Islet of Langerhans (tissue), 1 donor: ENCODE data around the gene OR56A5.
"Not testable (repeated sequence)": the region's sequence is repeated elsewhere in the genome, so short reads cannot be mapped to it uniquely, and the experiment has no call there.

Experiments used
- FAIRE-seq: peaks from one replicate; lab custom pipeline; 2011; peaks lifted over from hg19 to GRCh38; lab: Jason Lieb, UNC

OR56A5 gene

GRCh38 chr11:5968394-5968793 is at the start of gene OR56A5:
Gene OR56A5, minus strand, starts transcription at chr11:5968494. Its CDS starts 0 bp downstream, at chr11:5968494.
- no peak for FAIRE-seq

GRCh38 chr11:6013042-6013441 is 44.7 kb upstream of the OR56A5 start:
- FAIRE-seq = no peak

GRCh38 chr11:6012035-6012668 is 43.9 kb upstream of the OR56A5 start:
- FAIRE-seq = no peak

GRCh38 chr11:6006846-6007245 is 38.6 kb upstream of the OR56A5 start, which contains the start of gene OR56A4:
Gene OR56A4, minus strand, starts transcription at chr11:6006946. Its CDS starts 3,954 bp downstream, at chr11:6002992.
- FAIRE-seq = no peak

GRCh38 chr11:6006395-6006794 is 38.1 kb upstream of the OR56A5 start:
- no peak for FAIRE-seq

- no peak for FAIRE-seq
Measured at GRCh38 chr11:6002202-6002699, 34.0 kb upstream of the OR56A5 start.

GRCh38 chr11:5994791-5995190 is 26.5 kb upstream of the OR56A5 start:
- FAIRE-seq = no peak

- no peak for FAIRE-seq
Measured at GRCh38 chr11:5992604-5993251, 24.4 kb upstream of the OR56A5 start.

GRCh38 chr11:5992150-5992549 is 23.9 kb upstream of the OR56A5 start:
- no peak for FAIRE-seq

- FAIRE-seq = no peak
Measured at GRCh38 chr11:5989203-5989602, 20.9 kb upstream of the OR56A5 start.

GRCh38 chr11:5986885-5987284 is 18.6 kb upstream of the OR56A5 start, which contains the start of gene OR52L1:
Gene OR52L1, minus strand, starts transcription at chr11:5986985. Its CDS starts 55 bp downstream, at chr11:5986930.
- FAIRE-seq = no peak

GRCh38 chr11:5983443-5983842 is 15.1 kb upstream of the OR56A5 start:
- no peak for FAIRE-seq

- FAIRE-seq = no peak
Measured at GRCh38 chr11:5973530-5973929, 5.2 kb upstream of the OR56A5 start.

- no peak for FAIRE-seq
Measured at GRCh38 chr11:5967708-5968107, 586 bp downstream of the OR56A5 start.

GRCh38 chr11:5966958-5967357 is 1.3 kb downstream of the OR56A5 start:
- no peak for FAIRE-seq

- not testable (repeated sequence) for FAIRE-seq
Measured at GRCh38 chr11:5960704-5961320, 7.5 kb downstream of the OR56A5 start.

- FAIRE-seq = no peak
Measured at GRCh38 chr11:5955586-5955985, 12.7 kb downstream of the OR56A5 start.

- no peak for FAIRE-seq
Measured at GRCh38 chr11:5941951-5942350, 26.3 kb downstream of the OR56A5 start, which contains the start of gene OR56A3. Gene OR56A3, plus strand, starts transcription at chr11:5942251. Its CDS starts 5,096 bp downstream, at chr11:5947347.

- FAIRE-seq = no peak
Measured at GRCh38 chr11:5940748-5941147, 27.5 kb downstream of the OR56A5 start.

- no peak for FAIRE-seq
Measured at GRCh38 chr11:5938603-5938965, 29.7 kb downstream of the OR56A5 start.

GRCh38 chr11:5937868-5938602 is 30.3 kb downstream of the OR56A5 start:
- FAIRE-seq = no peak

- no peak for FAIRE-seq
Measured at GRCh38 chr11:5933116-5933515, 35.2 kb downstream of the OR56A5 start.
